CD4-positive, alpha-beta T cell treated with Interleukin-17A for 1 hour (primary cell): ENCODE measurements around the gene MAGED1.

Experiments
- DNase-seq: peaks from one replicate; pipeline ENCODE4 v3.0.0-alpha.2; 2020

Gene MAGED1

DNA sequence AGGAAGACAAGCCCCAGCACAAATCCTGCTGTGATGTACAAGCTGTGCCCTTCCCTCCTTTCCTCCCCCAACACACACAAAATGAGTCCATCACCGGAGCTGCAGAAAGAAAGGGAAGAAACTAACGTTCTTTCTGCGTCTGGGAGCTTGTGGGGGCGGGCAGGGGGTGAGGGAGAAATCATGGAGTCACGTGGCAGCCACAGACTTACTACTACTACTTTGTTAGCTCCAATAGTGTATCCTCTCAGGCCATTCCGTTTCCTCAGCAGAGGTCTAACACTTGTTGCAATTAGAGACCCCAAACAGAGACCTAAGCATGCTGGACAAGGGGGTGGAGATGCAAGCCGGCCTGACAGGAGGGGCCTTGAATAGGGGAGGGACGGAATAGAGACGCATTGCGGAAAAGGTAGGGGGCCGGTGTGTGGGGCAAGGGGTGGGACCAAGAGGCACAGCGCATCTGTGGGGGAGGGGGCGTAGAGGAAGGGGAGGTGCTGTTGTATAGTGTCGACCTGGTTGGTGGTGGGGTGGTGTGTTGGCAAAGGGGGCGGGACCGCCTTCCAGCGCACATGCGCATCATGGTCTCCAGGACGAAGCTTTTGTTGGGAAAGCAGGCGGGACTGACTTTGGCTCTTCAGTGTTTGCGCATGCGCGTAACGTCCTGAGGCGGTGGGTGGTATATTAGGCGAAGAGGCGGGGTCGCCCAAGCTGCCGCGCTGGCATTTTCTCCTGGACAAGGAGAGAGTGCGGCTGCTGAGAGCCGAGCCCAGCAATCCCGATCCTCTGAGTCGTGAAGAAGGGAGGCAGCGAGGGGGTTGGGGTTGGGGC, at the start of gene MAGED1:
TSS of gene MAGED1 (plus strand) at position 703 of the 825 bp plus-strand sequence. CDS start 682 bp downstream, outside the sequence.
- DNase-seq, result peak; percentile 85

DNA sequence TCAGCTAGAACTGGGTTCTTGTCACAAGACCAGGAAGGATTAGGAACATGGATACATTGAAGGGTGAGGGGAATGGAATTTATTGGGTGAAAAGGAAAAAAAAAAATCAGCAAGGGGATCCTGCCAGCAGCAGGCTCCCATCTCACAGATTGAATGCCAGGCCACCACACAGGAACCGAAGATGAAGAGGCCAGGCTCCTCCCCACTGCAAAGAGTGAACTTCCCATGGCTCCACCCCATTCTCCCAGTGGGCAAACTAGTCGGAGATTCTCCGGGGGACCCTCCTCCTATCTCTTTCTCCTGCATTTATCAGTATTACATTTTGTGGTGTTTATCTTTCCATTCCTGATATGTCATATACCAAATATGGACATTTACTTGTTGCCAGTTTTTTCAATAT, 46.0 kb upstream of the MAGED1 start:
- DNase-seq, result no peak

DNA sequence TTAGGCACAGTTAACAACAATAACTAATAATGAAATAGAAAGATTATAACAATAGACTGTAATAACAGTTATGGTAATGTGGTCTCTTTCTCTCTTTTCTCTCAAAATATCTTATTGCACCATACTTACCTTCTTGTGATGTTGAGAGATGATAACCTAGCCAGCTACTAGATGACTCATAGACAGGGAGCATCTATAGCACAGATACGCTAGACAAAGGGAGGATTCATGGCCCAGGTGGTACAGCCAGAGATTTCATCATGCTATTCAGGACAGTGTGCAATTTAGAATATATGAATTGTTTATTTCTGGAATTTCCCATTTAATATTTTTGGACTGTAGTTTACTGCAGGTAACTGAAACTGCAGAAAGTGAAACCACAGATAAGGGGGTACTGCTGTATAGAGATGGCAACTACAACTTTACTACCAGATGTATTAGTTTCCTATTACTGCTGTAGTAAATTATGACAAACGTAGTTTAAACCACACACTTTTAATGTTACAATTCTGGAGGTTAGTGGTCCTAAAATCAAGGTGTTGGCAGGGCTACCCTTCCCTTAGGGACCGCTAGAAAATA, 41.8 kb upstream of the MAGED1 start:
- no peak for DNase-seq

DNA sequence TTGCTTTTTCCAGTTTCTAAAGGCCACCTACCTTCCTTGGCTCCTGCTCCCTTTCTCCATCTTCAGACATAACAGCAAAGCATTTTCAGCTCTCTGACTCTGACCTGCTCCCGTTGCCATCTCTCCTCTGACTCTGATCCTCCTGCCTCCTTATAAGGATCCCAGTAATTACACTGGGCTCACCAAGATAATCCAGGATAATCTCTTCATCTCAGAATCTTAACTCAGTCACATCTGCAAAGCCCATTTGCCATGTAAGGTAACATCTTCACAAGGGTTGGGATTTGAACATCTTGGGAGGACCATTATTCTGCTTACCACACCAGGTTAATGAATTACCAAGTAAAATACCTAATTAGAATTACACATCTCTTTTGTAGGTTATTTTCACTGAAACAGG, 41.3 kb upstream of the MAGED1 start:
- DNase-seq, result no peak

DNA sequence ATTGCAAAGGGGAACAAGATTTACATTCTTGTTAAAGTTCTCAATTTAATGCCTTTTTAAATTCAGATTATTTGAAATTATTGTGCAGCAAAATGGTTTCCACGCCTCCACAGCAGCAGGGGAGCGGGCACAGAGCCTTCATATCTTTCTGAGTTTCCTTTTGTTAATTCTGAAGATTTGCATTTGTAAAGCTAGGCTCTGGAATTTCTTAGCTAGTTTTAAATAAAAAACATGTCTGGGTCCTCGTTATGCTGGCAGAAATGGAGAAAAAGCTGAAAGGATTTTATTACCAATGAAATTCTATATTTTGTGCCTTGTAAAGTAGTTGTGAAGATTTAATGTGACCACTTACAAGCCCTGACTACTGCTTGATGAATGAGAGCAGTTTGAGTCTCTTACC, 40.8 kb upstream of the MAGED1 start:
- no peak for DNase-seq

DNA sequence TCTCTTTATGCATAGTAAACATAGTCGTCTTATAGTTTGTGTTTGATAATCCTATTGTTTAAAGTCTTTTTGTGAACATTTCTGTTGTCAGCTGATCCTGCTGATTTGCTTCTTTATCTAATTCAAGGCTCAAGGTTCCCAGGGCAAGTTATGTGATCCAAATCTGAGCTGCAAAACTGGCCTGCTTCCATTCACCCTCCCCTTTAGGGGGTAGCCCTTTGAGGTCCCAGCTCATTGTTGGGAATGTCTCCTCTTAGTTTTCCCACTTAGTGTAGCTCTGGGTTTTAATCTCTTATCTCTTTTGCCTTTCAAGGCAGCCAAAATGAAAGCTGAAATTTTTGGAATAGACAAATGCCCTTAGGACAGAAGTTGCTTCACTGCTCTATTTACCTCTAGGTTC, 40.2 kb upstream of the MAGED1 start:
- no peak for DNase-seq

DNA sequence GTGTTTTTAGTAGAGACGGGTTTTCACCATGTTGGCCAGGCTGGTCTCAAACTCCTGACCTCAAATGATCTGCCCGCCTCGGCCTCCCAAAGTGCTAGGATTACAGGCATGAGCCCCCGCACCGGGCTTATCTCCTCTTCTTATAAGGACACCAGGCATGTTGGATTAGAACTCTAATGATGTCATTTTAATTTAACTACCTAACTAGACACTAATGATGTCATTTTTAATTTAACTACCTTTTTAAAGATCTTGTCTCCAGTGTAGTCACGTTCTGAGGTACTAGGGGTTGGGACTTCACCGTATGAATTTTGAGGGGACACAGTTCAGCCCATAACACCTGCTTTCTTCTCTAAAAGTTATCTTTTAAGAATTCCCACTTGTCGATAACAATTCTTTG, 37.7 kb upstream of the MAGED1 start:
- no peak for DNase-seq

GRCh38 chrX:51857159-51857733, 36.2 kb upstream of the MAGED1 start:
- DNase-seq, result no peak

DNA sequence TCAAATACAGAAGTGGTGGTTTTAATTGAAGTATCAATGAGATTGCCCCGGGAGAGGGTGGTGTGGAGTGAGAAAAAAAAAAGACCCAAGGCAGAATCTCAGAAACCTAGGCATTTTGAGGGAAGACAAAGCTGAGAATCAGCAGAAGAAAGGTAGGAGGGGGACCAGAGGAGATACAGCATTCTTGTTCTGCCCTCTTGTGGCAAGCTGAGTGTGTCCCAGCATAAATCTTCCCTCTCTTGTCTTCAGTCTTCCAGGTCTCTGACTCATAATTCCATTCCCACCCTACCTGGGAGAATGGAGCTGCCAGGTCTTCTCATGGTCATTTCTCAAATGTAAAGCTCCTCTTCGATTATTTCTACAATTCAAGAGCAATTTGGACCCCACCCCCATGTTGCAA, 32.7 kb upstream of the MAGED1 start:
- DNase-seq, result no peak

GRCh38 chrX:51862920-51863319, 30.5 kb upstream of the MAGED1 start:
- no peak for DNase-seq

GRCh38 chrX:51866210-51866609, 27.2 kb upstream of the MAGED1 start:
- DNase-seq, result no peak

DNA sequence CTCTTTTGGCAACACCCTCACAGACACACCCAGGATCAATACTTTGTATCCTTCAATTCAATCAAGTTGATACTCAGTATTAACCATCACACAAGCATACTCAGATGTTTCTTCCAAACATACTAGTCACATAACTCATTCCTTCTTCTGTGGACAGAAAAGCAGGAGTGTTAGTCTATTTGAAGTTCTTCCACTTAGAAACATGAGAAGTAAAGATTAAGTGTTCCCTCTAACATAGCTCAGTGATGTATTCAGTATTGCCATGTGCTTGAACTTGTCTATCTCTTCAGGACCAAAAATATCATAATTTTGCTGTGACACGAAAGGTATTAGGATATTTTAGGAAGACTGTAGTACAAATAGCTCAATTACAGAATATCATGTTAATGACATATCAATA, 25.8 kb upstream of the MAGED1 start:
- DNase-seq, result no peak

DNA sequence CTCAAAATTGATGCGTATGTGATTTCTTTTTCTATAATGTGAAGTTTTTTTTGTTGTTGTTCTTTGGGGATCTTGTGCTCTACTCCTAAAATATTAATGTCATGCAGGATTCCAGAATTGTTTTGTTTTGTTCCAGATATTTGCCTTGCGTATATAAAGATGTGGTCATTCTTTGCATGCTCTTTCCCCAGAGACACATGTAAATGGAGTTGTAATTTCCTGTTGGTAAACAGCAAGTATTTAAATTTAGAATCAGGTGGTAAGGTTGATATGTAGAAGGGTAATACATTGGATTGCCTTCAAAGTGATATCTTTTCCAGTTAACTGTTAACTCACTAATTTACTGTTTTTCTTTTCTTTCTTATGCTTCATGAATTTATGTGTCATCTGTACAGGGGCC, 23.1 kb upstream of the MAGED1 start:
- DNase-seq, result no peak

GRCh38 chrX:51874123-51874522, 19.3 kb upstream of the MAGED1 start:
- no peak for DNase-seq

GRCh38 chrX:51876441-51876840, 17.0 kb upstream of the MAGED1 start:
- no peak for DNase-seq

DNA sequence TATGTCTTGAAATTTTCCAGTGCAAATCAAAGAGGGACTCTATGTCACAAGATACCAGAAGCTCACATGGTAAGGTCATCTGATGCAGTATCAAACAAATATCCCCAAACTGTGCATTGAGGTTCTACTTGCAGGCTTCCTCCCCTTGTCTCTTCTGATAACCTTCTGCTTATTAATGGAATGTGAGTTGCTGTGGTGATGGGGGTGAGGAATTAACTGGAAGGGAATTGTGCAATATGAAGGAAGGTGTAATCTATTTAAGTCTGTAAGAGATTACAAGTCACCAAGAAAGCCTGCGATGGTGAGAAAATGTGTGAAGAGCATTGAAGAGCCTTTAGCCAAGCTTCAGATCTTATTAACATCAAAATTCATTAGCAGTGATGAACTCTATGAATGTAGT, 15.4 kb upstream of the MAGED1 start:
- DNase-seq, result no peak

DNA sequence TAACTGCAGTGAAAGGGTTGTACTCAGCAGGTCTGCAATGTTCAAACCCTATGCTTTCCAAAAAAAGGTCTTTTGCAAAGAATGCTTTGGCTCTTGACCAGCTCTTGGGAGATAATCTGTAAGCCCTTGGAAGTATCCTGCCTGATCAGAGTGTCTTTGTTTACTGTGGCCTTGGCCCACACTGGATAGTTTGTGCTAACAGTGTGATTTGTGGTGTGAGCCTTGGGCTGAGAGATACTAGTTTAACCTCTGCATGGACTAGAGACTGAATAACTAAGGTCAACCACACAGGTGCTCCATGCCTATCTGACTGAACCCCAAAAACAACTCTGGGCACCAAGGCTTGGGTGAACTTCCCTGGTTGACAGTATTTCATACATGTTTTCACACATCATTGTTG, 3.6 kb upstream of the MAGED1 start:
- DNase-seq, result no peak

- no peak for DNase-seq
Measured at GRCh38 chrX:51891245-51891644, 2.2 kb upstream of the MAGED1 start.

- no peak for DNase-seq
Measured at GRCh38 chrX:51891821-51892551, 1.4 kb upstream of the MAGED1 start.

DNA sequence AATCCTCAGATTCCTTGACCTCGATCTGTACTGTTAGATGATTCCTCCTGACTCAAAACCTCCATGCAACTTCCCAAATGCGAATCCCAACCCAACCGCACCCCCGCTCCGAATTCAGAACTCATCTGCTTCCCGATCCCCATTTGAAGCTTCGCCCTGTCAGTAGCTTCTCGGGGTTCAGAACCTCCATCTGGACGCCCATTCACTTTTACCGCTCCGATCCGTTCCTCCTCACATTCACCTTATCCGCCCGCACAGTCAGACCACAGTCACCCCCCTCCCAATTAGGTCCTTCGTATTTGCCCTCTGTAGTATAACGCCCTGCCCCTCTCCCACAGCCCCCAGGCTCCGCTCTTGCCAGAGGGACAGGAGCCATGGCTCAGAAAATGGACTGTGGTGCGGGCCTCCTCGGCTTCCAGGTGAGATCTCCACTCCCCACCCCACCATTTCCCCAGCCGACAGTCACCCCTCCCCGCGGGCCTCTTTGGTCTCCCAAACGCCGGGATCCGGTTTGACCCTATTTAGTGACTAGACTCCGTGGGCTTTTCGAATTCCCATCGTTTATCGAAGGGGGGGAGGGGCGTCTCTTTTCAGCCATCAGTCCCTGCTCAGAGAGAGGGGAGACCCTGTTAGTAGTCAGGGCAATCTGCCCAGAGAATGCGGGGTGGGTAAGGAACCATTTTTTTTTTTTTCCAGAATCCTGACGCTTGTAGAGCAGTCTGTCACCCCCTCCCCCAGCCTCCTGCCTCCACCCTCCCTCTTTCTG, 691 bp downstream of the MAGED1 start:
- no peak for DNase-seq

GRCh38 chrX:51894697-51895336, 1.4 kb downstream of the MAGED1 start:
- DNase-seq, result no peak

DNA sequence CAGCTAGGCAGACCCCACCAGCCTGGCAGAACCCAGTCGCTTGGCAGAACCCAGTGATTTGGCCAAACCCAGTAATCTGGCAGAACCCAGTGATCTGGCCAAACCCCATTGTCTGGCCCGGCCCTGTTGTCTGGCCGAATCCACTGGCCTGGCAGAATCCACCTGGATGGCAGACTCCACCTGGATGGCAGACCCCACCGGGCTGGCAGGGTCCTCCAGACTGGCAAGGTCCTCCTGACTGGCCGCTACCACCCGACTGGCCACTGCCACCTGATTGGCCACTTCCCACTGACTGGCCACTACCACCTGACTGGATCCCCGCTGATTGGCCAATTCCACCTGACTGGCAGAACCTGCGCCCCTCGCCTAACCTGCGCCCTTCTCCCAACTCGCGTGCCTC, 3.2 kb downstream of the MAGED1 start:
- DNase-seq, result no peak
